ENCODE measurements around the gene ZHX3. TPM values are rescaled to one million over a fixed set of nuclear protein-coding genes. Genes with fewer than 3 reads are reported as not detected.

Gene ZHX3
- total RNA-seq, 1 experiment from 2014 or later, result 9.6 TPM

DNA sequence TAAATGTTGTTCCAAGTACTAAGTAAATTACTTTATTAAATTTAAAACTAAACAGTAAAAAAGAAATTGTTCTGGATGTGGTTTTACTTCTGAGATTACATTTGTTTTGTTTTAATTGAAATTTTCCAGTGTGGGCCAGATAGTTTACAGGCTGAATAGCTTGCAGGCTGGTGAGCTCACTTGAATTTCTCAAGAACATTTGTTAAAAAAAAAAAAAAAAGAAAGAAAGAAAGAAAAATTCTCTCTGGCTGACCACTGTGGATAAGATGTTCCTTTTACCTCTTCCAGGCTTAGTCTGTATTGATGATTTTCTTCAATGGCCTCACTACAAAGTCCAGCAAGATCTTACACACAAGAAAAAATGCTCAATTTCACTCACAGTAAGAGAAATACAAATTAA, 94.8 kb downstream of the ZHX3 start:
- no peak for TF ChIP-seq HMGXB4 (CRISPR knock-in tag; IDR thresholded peaks at IDR 0.05)
- no peak for TF ChIP-seq ZNF317 (CRISPR knock-in tag; IDR thresholded peaks at IDR 0.05; ENCODE audit: borderline replicate concordance, low read depth)
- TF ChIP-seq FOXP1 (CRISPR knock-in tag; IDR thresholded peaks at IDR 0.05; ENCODE audit: borderline replicate concordance), result no peak
- TF ChIP-seq, protein P1, sequence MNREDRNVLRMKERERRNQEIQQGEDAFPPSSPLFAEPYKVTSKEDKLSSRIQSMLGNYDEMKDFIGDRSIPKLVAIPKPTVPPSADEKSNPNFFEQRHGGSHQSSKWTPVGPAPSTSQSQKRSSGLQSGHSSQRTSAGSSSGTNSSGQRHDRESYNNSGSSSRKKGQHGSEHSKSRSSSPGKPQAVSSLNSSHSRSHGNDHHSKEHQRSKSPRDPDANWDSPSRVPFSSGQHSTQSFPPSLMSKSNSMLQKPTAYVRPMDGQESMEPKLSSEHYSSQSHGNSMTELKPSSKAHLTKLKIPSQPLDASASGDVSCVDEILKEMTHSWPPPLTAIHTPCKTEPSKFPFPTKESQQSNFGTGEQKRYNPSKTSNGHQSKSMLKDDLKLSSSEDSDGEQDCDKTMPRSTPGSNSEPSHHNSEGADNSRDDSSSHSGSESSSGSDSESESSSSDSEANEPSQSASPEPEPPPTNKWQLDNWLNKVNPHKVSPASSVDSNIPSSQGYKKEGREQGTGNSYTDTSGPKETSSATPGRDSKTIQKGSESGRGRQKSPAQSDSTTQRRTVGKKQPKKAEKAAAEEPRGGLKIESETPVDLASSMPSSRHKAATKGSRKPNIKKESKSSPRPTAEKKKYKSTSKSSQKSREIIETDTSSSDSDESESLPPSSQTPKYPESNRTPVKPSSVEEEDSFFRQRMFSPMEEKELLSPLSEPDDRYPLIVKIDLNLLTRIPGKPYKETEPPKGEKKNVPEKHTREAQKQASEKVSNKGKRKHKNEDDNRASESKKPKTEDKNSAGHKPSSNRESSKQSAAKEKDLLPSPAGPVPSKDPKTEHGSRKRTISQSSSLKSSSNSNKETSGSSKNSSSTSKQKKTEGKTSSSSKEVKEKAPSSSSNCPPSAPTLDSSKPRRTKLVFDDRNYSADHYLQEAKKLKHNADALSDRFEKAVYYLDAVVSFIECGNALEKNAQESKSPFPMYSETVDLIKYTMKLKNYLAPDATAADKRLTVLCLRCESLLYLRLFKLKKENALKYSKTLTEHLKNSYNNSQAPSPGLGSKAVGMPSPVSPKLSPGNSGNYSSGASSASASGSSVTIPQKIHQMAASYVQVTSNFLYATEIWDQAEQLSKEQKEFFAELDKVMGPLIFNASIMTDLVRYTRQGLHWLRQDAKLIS (CRISPR knock-in tag; IDR thresholded peaks at IDR 0.05; ENCODE audit: borderline replicate concordance), result no peak
- no peak for TF ChIP-seq ZNF671 (CRISPR knock-in tag; IDR thresholded peaks at IDR 0.05)
- DNase-seq (ENCODE audit: low spot score) (no peak), ATAC-seq (no peak)
- CTCF ChIA-PET, result interaction anchor here (0.6 to 3.4 kb wide), 3 partner anchors 28 to 136 kb away, joined by 3 to 14 read pairs (median 4); no protein-coding TSS in a partner anchor
- Mint-ChIP-seq H3K27me3 (ENCODE audit: low read depth) (no peaks in the 10 kb centered on the region), H3K36me3 (no peaks in the 10 kb centered on the region), H3K4me3 (no peak overlapping the region), H3K27ac (no peak overlapping the region), H3K4me1 (no peaks in the 10 kb centered on the region), H3K9me3 (no peaks in the 10 kb centered on the region)
- POLR2A ChIA-PET, result no interaction called here

- POLR2A ChIA-PET, result no interaction called here
- no peaks in the 10 kb centered on the region for H3K36me3 Mint-ChIP-seq
- H3K27ac Mint-ChIP-seq, result no peak overlapping the region
- no peak overlapping the region for H3K4me3 Mint-ChIP-seq
- no peaks in the 10 kb centered on the region for H3K9me3 Mint-ChIP-seq
- H3K4me1 Mint-ChIP-seq, result no peaks in the 10 kb centered on the region
- DNase-seq (ENCODE audit: low spot score), result no peak
- CTCF ChIA-PET, result interaction anchor here (0.6 to 3.4 kb wide), 2 partner anchors 49 to 136 kb away, joined by 3 to 14 read pairs; no protein-coding TSS in a partner anchor
- no peaks in the 10 kb centered on the region for H3K27me3 Mint-ChIP-seq (ENCODE audit: low read depth)
- TF ChIP-seq EMX1 (CRISPR knock-in tag; IDR thresholded peaks at IDR 0.05), result no peak
- TF ChIP-seq ZNF317 (CRISPR knock-in tag; IDR thresholded peaks at IDR 0.05; ENCODE audit: borderline replicate concordance, low read depth), result no peak
- no peak for TF ChIP-seq USF1 (CRISPR knock-in tag; IDR thresholded peaks at IDR 0.05)
- no peak for TF ChIP-seq RORB (CRISPR knock-in tag; IDR thresholded peaks at IDR 0.05)
- TF ChIP-seq, protein P2, sequence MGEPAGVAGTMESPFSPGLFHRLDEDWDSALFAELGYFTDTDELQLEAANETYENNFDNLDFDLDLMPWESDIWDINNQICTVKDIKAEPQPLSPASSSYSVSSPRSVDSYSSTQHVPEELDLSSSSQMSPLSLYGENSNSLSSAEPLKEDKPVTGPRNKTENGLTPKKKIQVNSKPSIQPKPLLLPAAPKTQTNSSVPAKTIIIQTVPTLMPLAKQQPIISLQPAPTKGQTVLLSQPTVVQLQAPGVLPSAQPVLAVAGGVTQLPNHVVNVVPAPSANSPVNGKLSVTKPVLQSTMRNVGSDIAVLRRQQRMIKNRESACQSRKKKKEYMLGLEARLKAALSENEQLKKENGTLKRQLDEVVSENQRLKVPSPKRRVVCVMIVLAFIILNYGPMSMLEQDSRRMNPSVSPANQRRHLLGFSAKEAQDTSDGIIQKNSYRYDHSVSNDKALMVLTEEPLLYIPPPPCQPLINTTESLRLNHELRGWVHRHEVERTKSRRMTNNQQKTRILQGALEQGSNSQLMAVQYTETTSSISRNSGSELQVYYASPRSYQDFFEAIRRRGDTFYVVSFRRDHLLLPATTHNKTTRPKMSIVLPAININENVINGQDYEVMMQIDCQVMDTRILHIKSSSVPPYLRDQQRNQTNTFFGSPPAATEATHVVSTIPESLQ (CRISPR knock-in tag; IDR thresholded peaks at IDR 0.05), result no peak
- no peak for TF ChIP-seq ZNF396 (CRISPR knock-in tag; IDR thresholded peaks at IDR 0.05; ENCODE audit: borderline replicate concordance)
- TF ChIP-seq NFATC4 (CRISPR knock-in tag; IDR thresholded peaks at IDR 0.05), result no peak
- no peak for TF ChIP-seq GTF2I (CRISPR knock-in tag; conservative IDR thresholded peaks at IDR 0.05)
- no peak for TF ChIP-seq ZNF219 (CRISPR knock-in tag; IDR thresholded peaks at IDR 0.05; ENCODE audit: borderline replicate concordance)
- TF ChIP-seq TP53 (CRISPR knock-in tag; IDR thresholded peaks at IDR 0.05), result no peak
- TF ChIP-seq MYBL2 (CRISPR knock-in tag; IDR thresholded peaks at IDR 0.05), result no peak
- TF ChIP-seq NR2C2 (CRISPR knock-in tag; IDR thresholded peaks at IDR 0.05), result no peak
- no peak for TF ChIP-seq ZNF232 (CRISPR knock-in tag; IDR thresholded peaks at IDR 0.05)
- no peak for TF ChIP-seq ZMAT4 (CRISPR knock-in tag; IDR thresholded peaks at IDR 0.05)
- no peak for TF ChIP-seq TEAD1 (CRISPR knock-in tag; IDR thresholded peaks at IDR 0.05)
- no peak for ATAC-seq
Observed at GRCh38 chr20:41222296-41222695, 95.2 kb downstream of the ZHX3 start.

All from WTC11 (cell line).